Fibroblast of villous mesenchyme (primary cell): ENCODE results near the gene ZFP91. TPM values are rescaled to one million over a fixed set of nuclear protein-coding genes. Genes with fewer than 3 reads are reported as not detected.

Source experiments
- DNase-seq: peaks from one replicate; pipeline ENCODE4 v3.0.0-alpha.2; 2010; ENCODE audit warnings: low read depth
- H3K4me3 ChIP-seq: 2 replicates; pipeline ENCODE4 v1.5.1; 2011; ENCODE audit warnings: low read depth, mild to moderate bottlenecking, low read length
- CTCF ChIP-seq: IDR thresholded peaks from 2 replicates; pipeline ENCODE4 v1.5.1; 2012; ENCODE audit warnings: low read depth, mild to moderate bottlenecking, low read length; ENCODE audit not compliant: insufficient read depth
- total RNA-seq: library from RNA; depleted of rRNA; stranded (reverse); fragments of >200 nt; gene quantifications from 2 replicates; pipeline ENCODE4 v1.2.3, GENCODE V29; 2012

Gene ZFP91
- total RNA-seq, result 54.4 and 68.7 TPM in 2 replicates

DNA sequence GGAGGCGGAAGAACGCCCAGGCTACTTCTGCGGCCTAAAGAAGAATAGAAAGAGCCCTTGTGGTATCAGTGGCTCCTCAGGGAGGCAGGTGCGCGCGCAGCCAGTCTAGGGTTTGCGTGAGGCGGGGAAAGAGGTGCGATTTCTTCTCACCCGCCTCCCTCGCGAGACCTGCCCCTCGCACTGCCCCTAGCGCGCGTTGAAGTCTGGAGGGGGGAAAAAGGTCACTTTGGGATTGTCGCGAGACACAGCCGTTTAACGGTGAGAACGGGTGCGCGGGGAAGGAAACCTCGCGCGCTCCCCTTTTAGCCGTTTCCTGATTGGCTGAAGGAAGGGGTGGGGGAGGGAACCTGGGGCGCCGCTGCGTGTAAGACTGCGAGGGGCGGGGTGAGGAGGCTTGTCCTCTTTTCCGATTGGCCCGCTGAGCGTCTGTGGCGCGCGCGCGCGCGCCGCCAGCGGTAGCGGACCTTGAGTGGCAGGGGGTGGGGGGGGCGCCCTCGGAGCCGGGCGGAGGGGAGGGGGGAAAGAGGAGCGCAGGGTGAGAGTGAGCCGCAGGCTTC lies at the start of gene ZFP91:
Gene ZFP91 (plus strand): TSS at position 429 of the 557 bp plus-strand sequence. CDS start 219 bp downstream, outside the sequence.
- TF ChIP-seq CTCF, result no peak
- DNase-seq, result peak; percentile 99
- H3K4me3 ChIP-seq, result peak within 1 kb of the TSS; percentile 77

DNA sequence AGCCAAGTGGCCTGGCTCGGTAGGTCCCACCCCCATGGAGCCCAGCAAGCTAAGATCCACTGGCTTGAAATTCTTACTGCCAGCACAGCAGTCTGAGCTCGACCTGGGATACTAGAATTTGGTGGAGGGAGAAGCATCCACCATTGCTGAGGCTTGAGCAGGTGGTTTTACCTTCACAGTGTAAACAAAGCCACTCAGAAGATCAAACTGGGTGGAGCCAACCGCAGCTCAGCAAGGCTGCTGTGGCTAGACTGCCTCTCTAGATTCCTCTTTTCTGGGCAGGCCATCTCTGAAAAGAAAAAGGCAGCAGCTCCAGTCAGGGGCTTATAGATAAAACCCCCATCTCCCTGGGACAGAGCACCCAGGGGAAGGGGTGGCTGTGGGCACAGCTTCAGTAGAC lies 48.6 kb upstream of the ZFP91 start:
- TF ChIP-seq CTCF, result no peak
- no peak overlapping the region for H3K4me3 ChIP-seq
- DNase-seq, result no peak

GRCh38 chr11:58531865-58532341 lies 47.0 kb upstream of the ZFP91 start:
- TF ChIP-seq CTCF, result no peak
- no peak overlapping the region for H3K4me3 ChIP-seq
- no peak for DNase-seq

GRCh38 chr11:58546841-58547240 lies 32.0 kb upstream of the ZFP91 start:
- DNase-seq, result no peak
- TF ChIP-seq CTCF, result no peak

DNA sequence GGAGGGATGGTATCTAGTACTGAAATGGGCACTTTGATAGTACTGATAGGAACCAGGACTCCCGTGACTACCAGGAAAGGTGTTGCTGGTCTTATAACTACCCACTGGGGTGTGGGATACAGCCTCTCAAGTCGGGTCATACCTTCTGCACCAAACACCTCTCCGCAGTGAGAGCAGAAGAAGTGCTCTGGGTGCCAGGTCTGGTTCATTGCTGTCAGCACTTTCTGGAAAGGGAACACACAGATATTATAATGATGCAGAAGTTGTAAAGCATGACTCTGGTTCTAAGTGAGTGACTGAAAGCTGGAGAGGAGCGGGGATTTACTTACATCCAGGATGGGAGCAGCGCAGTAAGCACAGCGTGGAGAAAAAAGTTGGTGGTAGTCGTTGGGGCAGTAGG lies 29.2 kb upstream of the ZFP91 start:
- TF ChIP-seq CTCF, result no peak
- H3K4me3 ChIP-seq, result no peak overlapping the region
- DNase-seq, result no peak

More at GRCh38 chr11:58546841-58547240, 32.0 kb upstream of the ZFP91 start:
- H3K4me3 ChIP-seq, result no peak overlapping the region

DNA sequence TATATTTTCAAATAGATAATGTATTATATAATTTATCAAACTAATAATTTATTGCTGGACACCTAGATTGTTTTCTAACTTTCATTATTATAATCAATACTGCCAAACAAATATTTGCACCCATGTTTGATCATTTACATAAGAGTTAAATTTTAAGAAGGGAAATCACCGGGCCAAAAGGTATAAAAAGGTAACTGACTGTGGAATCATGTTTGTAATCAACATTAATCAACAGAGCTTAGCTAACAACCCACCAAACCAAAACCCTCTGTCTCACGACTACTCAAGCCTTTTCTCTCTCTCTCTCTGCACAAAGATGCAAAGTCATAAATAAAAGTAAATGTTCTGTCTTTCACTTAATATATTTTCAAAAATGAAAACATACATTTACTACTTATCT lies 18.0 kb upstream of the ZFP91 start:
- no peak for DNase-seq
- H3K4me3 ChIP-seq, result no peak overlapping the region
- TF ChIP-seq CTCF, result no peak

DNA sequence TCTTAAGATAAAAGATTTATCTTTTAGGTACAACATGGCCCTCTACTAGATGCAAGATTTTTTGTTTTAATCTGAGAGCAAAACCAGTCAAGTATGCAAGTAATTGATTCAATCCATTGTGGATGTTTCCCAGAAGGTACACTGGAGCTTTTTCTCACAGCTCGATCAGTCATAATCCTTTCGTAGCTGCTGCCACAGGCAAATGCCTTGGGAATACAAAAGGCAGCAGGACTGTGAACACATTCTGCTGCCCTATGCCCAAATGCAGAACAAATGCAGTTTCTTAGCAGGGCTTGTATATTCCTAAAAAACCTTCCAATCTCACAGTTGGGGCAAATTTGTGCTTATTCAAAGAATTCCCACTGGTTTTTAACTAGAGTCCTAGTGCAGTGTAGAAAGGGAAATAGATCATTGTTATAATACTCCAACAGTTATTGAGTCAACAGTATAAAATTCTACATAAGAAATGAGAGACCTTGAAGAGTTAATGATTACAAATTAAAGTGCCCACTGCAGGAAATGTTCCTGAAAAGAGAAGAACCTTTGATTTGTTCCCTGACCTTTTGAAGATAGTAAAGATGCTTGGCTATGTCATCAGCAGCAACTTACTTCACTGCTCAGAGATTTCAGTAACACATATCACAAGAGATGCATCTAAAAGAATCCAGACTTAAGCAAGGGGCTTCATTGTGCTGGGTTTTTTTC lies 17.3 kb upstream of the ZFP91 start:
- no peak for TF ChIP-seq CTCF

More for the DNA sequence above, 17.3 kb upstream of the ZFP91 start:
- no peak overlapping the region for H3K4me3 ChIP-seq
- peak; percentile 24 for DNase-seq
